ENCODE data around the gene ZNF469. TPM values are rescaled to one million over a fixed set of nuclear protein-coding genes. Genes with fewer than 3 reads are reported as not detected.

The ZNF469 gene
- total and polyA plus RNA-seq, 8 donors: 1.4 to 5.5 (median 2.6) TPM

DNA sequence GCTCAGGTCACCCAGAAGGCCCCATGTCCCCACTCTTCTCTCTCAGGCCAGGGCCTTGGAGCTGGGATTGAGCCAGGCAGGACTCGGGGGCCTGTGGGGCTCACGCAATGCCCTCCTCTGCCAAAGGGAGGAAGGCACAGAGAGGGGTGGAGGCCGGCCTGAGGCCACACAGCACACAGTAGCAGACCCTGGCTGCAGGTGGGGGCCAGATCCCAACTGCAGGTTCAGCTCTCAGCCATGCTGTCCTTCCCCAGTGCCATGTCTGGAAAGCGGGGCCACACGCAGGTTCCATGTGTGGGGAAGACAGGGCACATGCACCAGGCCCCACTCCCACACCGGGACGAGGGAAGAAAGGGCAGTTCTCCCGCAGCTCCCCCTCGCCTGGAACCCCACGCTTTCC lies 37.0 kb downstream of the ZNF469 start:
- Histone ChIP-seq H3K4me3 (no peak overlapping the region), H3K9me3 (no peaks in the 10 kb centered on the region), H3K27ac (no peak overlapping the region), H3K27me3 (peaks cover 0 to 55% of the 10 kb centered on the region in 2 donors), H3K4me1 (no peaks in the 10 kb centered on the region), H3K36me3 (no peaks in the 10 kb centered on the region)
- intact Hi-C loops (cut with DNase I): no loop called here
- ATAC-seq (no peak), DNase-seq (no peak)
- TF ChIP-seq, protein P1, sequence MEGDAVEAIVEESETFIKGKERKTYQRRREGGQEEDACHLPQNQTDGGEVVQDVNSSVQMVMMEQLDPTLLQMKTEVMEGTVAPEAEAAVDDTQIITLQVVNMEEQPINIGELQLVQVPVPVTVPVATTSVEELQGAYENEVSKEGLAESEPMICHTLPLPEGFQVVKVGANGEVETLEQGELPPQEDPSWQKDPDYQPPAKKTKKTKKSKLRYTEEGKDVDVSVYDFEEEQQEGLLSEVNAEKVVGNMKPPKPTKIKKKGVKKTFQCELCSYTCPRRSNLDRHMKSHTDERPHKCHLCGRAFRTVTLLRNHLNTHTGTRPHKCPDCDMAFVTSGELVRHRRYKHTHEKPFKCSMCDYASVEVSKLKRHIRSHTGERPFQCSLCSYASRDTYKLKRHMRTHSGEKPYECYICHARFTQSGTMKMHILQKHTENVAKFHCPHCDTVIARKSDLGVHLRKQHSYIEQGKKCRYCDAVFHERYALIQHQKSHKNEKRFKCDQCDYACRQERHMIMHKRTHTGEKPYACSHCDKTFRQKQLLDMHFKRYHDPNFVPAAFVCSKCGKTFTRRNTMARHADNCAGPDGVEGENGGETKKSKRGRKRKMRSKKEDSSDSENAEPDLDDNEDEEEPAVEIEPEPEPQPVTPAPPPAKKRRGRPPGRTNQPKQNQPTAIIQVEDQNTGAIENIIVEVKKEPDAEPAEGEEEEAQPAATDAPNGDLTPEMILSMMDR (IDR thresholded peaks at IDR 0.05): no peak

DNA sequence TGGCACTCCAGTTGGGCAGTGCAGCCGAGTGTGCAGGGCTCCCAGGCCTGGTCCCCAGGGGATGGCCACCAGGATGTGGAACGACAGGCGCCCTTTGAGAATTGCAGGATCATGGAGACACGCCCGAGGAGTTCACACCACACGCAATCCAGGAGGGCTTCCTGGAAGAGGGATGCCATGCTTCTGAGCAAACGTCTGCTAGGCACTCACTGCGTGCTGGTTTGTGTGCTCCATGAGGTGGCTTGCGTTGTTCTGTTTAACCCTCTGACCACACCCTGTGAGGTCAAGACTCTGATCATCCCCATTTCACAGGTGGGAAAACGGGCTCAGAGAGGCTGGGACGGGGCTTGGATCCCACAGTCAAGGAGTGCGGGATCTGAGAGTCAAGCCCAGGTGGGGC lies 37.7 kb downstream of the ZNF469 start:
- Histone ChIP-seq H3K9me3 (no peaks in the 10 kb centered on the region), H3K27me3 (peaks cover 0 to 48% of the 10 kb centered on the region in 2 donors), H3K4me3 (no peak overlapping the region), H3K27ac (no peak overlapping the region), H3K4me1 (no peaks in the 10 kb centered on the region), H3K36me3 (no peaks in the 10 kb centered on the region)
- TF ChIP-seq, protein P1 (IDR thresholded peaks at IDR 0.05): no peak
- intact Hi-C loops (cut with DNase I): no loop called here
- no peak for ATAC-seq
- DNase-seq: no peak

DNA sequence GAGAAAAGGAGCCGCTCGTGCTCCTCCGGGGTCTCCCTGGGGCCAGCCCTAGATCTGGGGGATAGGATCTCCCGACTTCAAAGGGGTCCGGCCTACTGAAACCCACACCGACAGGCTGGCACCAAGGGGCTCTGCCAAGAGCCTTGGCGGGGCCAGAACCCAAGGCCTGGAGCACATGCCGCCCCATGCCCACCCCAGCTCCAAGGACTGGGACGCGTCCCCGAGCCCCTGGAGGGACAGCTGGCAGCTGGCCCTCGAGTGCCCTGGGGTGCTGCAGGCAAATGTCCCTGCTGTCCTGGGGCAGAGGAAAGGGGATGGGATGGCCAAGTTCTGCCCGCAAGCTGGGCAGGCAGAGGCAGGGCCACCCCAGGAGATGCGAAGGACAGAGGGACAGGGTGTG lies 38.5 kb downstream of the ZNF469 start:
- H3K27ac ChIP-seq: no peak overlapping the region
- H3K4me3 ChIP-seq: no peak overlapping the region
- H3K27me3 ChIP-seq: peaks cover 0 to 51% of the 10 kb centered on the region in 2 donors
- TF ChIP-seq, protein P1 (IDR thresholded peaks at IDR 0.05): no peak
- H3K9me3 ChIP-seq: no peaks in the 10 kb centered on the region
- ATAC-seq (no peak), DNase-seq (no peak)
- intact Hi-C loops (cut with DNase I): no loop called here
- no peaks in the 10 kb centered on the region for H3K36me3 ChIP-seq
- no peaks in the 10 kb centered on the region for H3K4me1 ChIP-seq

DNA sequence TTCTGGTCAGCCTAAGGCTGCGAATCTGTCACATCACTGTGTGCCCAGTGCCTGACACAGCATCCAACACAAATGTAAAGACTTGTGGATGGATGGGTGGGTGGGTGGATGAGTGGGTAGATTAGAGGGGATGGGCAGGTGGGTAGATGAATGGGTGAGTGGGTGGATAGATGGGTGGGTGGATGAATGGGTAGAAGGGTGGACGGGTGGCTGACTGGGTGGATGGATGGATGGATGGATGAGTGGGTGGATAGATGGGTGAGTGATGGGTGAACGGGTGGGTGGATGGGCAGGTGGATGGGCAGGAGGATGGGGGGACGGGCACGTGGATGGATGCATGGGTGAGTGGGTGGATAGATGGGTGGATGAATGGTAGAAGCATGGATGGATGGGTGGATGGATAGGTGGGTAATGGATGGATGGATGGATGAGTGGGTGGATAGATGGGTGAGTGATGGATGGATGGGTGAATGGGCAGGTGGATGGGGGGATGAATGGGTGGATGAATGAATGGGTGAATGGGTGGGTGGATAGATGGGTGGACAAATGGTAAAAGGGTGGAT lies 39.2 kb downstream of the ZNF469 start:
- Histone ChIP-seq H3K27ac (no peak overlapping the region), H3K36me3 (no peaks in the 10 kb centered on the region), H3K27me3 (peaks cover 0 to 52% of the 10 kb centered on the region in 2 donors), H3K4me3 (no peak overlapping the region), H3K9me3 (no peaks in the 10 kb centered on the region), H3K4me1 (no peaks in the 10 kb centered on the region)
- no peak for ATAC-seq
- intact Hi-C loops (cut with DNase I): no loop called here
- TF ChIP-seq, protein P1 (IDR thresholded peaks at IDR 0.05): no peak
- no peak for DNase-seq

DNA sequence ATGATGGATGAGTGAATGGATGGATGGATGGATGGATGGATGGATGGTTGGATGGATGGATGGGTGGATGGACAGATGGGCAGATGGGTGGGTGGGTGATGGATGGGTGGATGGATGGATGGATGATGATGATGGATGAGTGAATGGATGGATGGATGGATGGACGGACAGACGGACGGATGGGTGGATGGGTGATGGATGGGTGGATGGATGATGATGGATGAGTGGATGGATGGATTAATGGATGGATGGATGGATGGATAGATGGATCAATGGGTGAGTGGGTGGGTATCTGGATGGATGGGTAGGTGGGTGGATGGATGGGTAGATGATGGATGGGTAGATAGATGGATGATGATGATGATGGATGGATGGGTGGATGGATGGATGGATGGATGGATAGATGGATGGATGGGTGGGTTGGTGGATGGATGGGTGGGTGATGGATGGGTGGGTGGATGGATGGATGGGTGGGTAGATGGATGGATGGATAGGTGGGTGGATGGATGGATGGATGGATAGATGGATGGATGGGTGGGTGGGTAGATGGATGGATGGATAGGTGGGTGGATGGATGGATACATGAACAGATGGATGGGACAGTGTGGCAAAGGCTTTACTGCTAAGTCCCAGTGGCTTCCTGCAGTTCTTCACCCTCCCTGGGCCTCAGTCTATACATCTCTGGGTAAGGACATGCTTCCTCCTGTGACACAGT lies 40.1 kb downstream of the ZNF469 start:
- no peak for DNase-seq

More for the DNA sequence above, 40.1 kb downstream of the ZNF469 start:
- H3K4me3 ChIP-seq: no peak overlapping the region
- no peaks in the 10 kb centered on the region for H3K4me1 ChIP-seq
- TF ChIP-seq, protein P1 (IDR thresholded peaks at IDR 0.05): no peak
- no peak overlapping the region for H3K27ac ChIP-seq
- ATAC-seq: no peak
- intact Hi-C loops (cut with DNase I): no loop called here
- H3K27me3 ChIP-seq: peaks cover 0 to 44% of the 10 kb centered on the region in 2 donors
- no peaks in the 10 kb centered on the region for H3K36me3 ChIP-seq
- H3K9me3 ChIP-seq: no peaks in the 10 kb centered on the region

Measured in left lung (tissue), 10 donors.